Right renal pelvis (tissue), 4 donors: Measurements from ENCODE around the gene ARHGAP19. TPM values are rescaled to one million over a fixed set of nuclear protein-coding genes. Genes with fewer than 3 reads are reported as not detected.
A peak's percentile ranks its signal among the peaks of the same experiment; 100 is the strongest.

Experiments used
- DNase-seq, 4 donors: peaks; one replicate each; pipeline ENCODE4 v3.0.0-alpha.2; 2013; ENCODE audit warnings: low read depth in 4 of 4, low spot score in 3 of 4, missing footprints in 1 of 4
- polyA plus RNA-seq, 4 donors: library from polyadenylated mRNA; unstranded; fragments of 120-200 nt; gene quantifications; one replicate each; pipeline ENCODE4 v1.2.1, GENCODE V29; 2013; ENCODE audit not compliant: insufficient read length in 4 of 4

The ARHGAP19 gene
- polyA plus RNA-seq, 4 donors: 29.9 to 38.4 (median 30.9) TPM

- no peak for DNase-seq
Measured at GRCh38 chr10:97200616-97201015, 91.8 kb downstream of the ARHGAP19 start.

DNA sequence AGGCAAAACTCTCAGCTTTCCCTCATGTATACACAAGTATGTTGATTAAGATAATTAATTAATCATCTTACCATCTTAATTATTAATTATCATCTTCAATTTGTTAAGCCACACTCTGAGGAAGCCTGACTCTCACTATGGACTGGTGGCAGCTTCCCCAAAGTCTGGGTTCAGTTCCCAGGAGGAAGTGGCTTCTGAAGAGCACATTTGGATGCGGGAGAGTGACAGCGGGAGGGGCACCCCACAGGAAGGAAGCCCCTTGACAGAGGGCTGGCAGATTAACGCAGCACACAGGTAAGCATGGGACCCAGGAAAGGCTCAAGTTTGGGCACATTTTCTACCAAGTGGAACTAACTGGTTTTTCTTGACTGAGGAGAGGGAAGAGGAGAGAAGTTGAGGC, 93.3 kb downstream of the ARHGAP19 start:
- DNase-seq: no peak

- no peak for DNase-seq
Measured at GRCh38 chr10:97197030-97197500, 95.4 kb downstream of the ARHGAP19 start.

DNA sequence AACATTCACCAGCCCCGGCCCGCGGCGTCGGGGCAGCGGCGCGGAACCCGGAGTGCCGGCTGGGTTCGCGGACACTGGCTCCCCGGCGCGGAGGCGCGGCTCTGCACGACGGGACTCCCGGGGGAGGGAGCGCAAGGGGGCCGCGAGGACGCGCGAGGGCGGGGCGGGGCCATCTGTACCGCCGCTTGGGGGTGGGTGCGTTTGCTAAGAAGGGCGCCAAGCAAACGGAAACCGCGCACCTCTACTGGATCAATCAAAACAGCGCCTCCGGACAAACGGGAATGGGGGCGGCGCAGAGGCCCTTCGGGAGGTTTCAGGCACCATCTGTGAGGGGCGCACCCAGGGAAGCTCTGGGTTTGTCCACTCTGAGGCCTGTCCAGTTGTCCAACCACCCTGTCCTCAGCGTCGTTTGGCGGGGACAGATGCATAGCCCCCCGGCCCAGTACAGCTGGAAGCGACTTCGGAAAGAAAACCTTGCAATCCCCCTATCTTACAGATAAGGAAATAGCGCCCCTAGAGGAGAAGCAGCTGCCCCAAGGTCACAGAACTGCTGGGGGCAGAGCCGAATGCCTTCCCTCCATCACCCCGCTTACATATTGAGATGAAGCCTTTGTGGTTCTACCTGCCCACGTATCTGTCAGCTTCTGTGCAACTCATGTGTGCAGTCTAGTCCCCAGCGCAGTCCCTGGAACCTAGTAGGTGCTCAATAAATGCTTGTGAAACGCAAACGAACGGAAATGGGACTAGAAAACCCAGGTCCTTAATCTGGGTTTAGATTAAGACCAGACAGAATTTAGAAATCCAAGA, 96.0 kb downstream of the ARHGAP19 start:
- peak in 1 of 4 donors; percentile 35 for DNase-seq

DNA sequence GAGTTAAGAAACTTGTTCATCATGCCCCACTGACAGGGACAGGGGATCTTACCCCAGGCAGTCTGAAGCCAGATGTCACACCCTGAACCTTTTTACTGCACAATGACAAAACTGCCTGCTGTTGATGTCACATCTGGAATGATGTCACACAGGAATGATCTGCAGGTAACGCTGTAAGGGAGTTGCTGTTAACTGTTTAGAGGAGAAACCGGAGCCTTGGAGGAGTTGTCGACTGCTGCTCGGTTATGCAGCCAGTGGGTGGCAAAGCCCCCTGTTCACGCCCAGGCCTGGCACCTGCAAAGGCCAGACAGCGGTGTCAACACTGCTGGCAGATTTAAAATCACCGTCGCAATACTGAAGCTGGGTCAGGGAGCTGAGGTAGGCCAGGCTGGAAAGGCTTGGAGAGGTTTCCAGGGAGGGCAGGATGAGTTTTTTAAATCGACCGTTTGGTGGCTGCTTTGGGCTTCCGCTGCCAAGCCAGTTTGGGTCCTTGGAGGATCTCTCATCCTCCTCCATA, 96.7 kb downstream of the ARHGAP19 start:
- no peak for DNase-seq

- DNase-seq: no peak
Measured at GRCh38 chr10:97192952-97193435, 99.4 kb downstream of the ARHGAP19 start.

- no peak for DNase-seq
Measured at GRCh38 chr10:97190450-97190849, 102.0 kb downstream of the ARHGAP19 start.

GRCh38 chr10:97188261-97188711, 104.2 kb downstream of the ARHGAP19 start:
- no peak for DNase-seq

DNA sequence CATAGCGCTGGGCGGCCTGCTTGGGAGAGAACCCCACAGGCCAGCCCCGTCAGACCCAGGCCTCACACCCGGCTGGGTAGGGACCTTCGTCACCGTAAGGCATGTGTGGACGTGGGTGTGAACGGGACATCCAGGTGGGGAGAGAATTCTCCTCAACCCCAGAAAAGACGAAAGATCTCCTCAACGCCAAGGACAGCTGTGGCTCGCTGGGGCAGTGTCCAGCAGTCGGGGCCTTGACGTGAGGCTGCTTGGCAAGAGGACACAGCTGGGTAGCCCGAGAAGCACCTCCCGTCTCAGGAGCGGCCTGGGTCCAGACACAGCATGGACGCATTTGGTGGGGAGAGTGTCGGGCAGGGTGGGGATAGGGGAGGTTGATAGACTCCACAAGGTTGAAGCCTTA, 105.5 kb downstream of the ARHGAP19 start:
- no peak for DNase-seq

GRCh38 chr10:97185326-97186058, 106.9 kb downstream of the ARHGAP19 start, which contains the start of gene SLIT1:
TSS of gene SLIT1 (minus strand) at chr10:97185959. CDS start at chr10:97185674, 285 bp downstream.
- DNase-seq: peak in 1 of 4 donors; percentile 23

DNA sequence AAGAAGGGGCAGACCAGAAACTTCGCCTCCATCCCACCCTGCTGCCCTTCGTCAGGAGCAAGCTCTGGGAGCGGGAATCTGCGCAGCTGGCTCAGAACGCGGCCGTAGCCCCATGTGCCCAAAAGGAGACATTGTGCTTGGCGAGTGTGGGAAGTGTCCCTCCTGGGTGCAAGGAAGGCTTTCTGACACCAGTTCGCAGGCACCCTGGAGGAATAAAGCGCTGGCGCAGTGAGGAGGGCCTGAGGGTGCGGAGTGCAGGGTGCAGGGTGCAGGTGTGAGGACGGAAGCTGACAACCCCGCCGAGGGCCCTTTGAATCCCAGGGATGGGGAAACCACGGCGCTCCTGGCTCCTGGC, 107.5 kb downstream of the ARHGAP19 start:
- DNase-seq: no peak

- no peak for DNase-seq
Measured at GRCh38 chr10:97183314-97183713, 109.1 kb downstream of the ARHGAP19 start.

- DNase-seq: no peak
Measured at GRCh38 chr10:97182288-97182990, 110.0 kb downstream of the ARHGAP19 start.

DNA sequence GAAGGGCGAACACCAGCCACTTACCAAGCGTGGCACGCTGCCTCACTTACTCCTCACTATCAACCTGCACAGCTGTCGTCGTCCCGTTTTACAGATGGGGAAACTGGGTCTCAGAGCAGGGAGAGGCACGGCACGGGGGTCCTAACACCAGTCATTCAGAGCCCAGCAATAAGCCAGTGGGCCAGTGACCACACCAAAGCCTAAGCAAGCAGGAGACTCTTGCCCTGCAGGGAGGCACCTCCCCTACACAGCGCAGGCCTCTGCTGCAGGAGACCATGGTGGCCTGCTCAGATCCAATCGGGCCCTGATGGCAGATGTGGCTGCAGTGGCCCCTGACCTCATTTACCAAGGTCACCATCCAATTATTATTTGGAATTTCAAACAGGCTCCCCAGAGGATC, 111.5 kb downstream of the ARHGAP19 start:
- no peak for DNase-seq

GRCh38 chr10:97180363-97180755, 112.1 kb downstream of the ARHGAP19 start:
- DNase-seq: no peak

- DNase-seq: no peak
Measured at GRCh38 chr10:97179731-97180362, 112.6 kb downstream of the ARHGAP19 start.

DNA sequence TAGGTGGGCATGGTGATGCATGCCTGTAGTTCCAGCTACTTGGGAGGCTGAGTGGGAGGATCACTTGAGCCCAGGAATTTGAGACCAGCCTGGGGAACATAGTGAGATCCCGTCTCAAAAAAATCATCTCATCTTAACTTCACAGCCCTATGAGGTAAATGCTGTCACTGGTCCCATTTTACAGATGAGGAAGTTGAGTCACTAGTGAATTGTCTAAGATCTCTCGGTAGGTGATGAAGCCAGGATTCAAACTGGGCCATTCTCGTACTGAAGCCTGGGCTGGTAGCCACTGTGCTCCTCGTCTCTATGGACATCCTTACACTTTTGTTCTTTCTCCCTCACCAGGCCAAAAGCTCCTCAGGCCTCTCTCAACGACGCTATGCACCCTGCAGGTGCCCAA, 113.1 kb downstream of the ARHGAP19 start:
- DNase-seq: no peak

GRCh38 chr10:97178074-97178473, 114.4 kb downstream of the ARHGAP19 start:
- no peak for DNase-seq

DNA sequence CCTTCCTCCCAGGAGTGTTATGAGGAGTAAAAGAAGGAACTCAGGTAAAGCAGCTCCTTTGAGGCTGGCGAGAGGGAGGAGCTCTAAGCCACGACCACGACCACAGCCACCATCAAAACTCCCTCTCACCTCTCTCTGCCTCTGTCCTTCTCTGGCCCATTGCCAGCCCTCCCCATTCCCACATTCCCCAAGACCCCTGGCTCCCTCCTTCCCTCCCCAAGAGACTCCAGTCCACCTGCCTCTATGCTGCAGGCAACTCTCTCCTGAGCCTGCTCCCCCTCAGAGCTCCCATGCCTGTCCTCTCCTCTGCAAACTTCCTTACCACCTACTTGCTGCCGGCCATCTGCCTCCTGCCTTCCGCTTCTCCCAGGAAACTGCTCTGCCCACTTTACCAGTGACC, 116.2 kb downstream of the ARHGAP19 start:
- no peak for DNase-seq

DNA sequence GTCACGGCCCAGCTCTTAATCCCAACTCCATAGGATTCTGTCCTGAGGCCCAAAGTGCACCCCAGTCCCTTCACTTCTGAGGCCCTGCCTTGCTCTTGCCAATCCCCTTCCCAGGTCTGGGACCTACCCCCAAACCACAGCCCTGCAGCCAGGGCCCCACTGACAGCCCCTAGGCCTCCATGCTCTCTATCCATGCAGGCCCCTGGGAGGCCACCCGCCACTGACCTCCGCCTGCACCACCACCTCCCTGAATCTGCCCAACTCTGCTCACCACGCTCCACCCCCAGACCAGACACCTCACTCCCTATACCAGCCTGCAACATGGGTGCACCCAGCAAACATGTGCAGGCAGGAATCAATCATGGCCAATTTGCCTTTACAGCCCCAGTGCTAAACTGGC, 116.9 kb downstream of the ARHGAP19 start:
- DNase-seq: no peak
